Measurements from ENCODE around the gene GALNT3. TPM values are rescaled to one million over a fixed set of nuclear protein-coding genes. Genes with fewer than 3 reads are reported as not detected.

Gene GALNT3
- total and polyA plus RNA-seq, 4 experiments from 2014 or later = 0.77 to 3.0 (median 1.8) TPM

DNA sequence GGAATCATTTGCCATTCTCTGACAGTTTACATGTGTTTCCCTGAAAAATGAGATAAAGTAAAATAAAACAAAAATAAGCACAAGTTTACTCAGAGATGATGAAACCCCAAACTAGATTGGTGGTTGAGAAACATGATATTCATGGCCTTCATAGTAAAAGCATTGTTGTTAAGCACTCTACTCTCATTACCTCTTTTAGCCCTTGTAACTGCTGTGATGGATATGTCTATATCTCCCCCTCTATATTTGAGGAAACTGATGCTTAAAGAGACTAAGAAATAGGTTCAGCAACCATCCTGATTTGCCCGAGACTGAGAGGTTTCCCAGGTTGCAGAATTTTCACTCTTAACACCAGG, 33.9 kb upstream of the GALNT3 start:
- no peaks in the 10 kb centered on the region for H3K36me3 Mint-ChIP-seq
- no peak overlapping the region for H3K4me3 Mint-ChIP-seq
- ChIA-PET CTCF (ENCODE audit: partially characterized antibody) (interaction anchor here (0.7 kb wide), 1 partner anchor 16 kb away, joined by 3 read pairs; no protein-coding TSS in a partner anchor), POLR2A (ENCODE audit: partially characterized antibody) (no interaction called here)
- H3K4me1 Mint-ChIP-seq = no peaks in the 10 kb centered on the region
- intact Hi-C loops (cut with micrococcal nuclease) = no loop called here
- H3K27me3 Mint-ChIP-seq = peaks cover 4% of the 10 kb centered on the region in 2 donors
- Histone ChIP-seq H3K27me3 (ENCODE audit: insufficient read depth, low read length) (no peaks in the 10 kb centered on the region), H3K27ac (ENCODE audit: low read depth, low read length) (no peak overlapping the region), H3K9me3 (ENCODE audit: control insufficient read depth in 1 of 2, low read length in 2 of 2) (no peaks in the 10 kb centered on the region), H3K4me3 (ENCODE audit: low read length in 2 of 2) (no peak overlapping the region), H3K36me3 (ENCODE audit: insufficient read depth, low read length) (no peaks in the 10 kb centered on the region), H3K4me1 (ENCODE audit: insufficient read depth, low read length) (no peaks in the 10 kb centered on the region)
- no peaks in the 10 kb centered on the region for H3K9me3 Mint-ChIP-seq
- H3K27ac Mint-ChIP-seq = peak overlapping the region in 1 of 7 donors; percentile 11
- no peak for DNase-seq

DNA sequence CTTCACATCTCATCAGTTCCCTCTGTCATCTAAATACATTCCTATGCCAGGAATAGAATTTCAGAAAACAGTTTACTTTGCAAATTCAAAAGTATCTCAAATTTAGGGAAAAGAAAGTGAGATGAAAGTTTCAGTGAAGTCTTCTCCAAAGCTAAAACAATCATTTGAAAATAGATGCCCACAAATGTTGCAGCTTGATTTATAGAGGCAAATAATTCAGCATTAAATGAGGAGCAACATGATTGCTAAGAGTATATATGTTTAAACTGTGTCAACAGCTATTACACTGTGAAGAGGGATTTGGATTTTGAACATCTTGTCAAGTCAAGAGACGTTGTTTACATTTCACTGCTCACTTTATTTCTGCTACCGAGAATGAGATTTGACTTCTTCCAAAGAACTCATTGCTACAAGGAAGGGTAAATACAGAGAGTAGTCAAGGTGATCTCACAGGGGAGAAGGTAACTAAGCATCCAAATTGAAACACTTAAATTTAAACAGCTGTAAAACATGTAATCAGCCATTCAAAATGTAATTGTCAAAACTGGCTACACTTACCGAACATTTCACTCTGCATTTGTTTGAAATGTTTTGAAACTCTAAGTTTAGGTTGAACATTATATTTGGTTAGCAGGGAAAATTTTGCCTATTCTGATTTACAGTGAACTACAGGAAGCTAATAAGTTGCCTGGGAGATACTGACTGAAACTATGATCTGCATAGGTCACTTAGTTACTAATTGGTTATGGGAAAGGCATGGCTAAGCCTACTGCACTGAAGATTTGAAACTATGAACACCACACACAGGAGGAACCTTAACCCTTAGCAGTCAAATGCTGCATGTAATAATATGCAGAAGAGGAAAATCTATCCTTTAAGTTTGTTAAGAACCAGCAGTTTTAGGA, 33.2 kb upstream of the GALNT3 start:
- Mint-ChIP-seq H3K27ac (no peak overlapping the region), H3K36me3 (no peaks in the 10 kb centered on the region), H3K4me1 (no peaks in the 10 kb centered on the region), H3K9me3 (no peaks in the 10 kb centered on the region), H3K4me3 (no peak overlapping the region), H3K27me3 (peaks cover 4% of the 10 kb centered on the region in 2 donors)
- intact Hi-C loops (cut with micrococcal nuclease) = no loop called here
- no peaks in the 10 kb centered on the region for H3K36me3 ChIP-seq (ENCODE audit: insufficient read depth, low read length)
- H3K4me1 ChIP-seq (ENCODE audit: insufficient read depth, low read length) = no peaks in the 10 kb centered on the region
- H3K27ac ChIP-seq (ENCODE audit: low read depth, low read length) = no peak overlapping the region
- no peak for DNase-seq
- no peaks in the 10 kb centered on the region for H3K27me3 ChIP-seq (ENCODE audit: insufficient read depth, low read length)
- no peaks in the 10 kb centered on the region for H3K9me3 ChIP-seq (ENCODE audit: control insufficient read depth in 1 of 2, low read length in 2 of 2)
- H3K4me3 ChIP-seq (ENCODE audit: low read length in 2 of 2) = no peak overlapping the region
- CTCF ChIA-PET (ENCODE audit: partially characterized antibody) = no interaction called here
- POLR2A ChIA-PET (ENCODE audit: partially characterized antibody) = no interaction called here

DNA sequence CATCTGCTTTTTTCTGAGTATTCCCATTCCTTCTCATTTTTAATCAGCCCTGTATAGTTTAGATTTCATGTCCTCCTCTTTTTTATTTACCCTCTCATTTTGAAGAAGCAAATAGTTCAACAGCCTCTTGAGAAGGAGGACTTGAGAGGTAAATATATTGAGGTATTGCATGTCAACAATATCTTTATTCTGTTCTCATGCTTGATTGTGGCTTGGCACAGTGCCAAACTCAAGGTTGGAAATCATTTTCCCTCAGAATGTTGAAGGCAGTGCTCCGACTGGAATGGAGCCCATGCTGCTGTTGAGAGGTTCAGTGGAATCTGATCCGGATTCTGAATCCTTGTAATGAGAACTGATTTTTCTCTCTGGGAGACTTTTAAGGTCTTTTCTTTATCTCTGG, 31.0 kb upstream of the GALNT3 start:
- Histone ChIP-seq H3K4me3 (ENCODE audit: low read length in 2 of 2) (no peak overlapping the region), H3K27me3 (ENCODE audit: insufficient read depth, low read length) (no peaks in the 10 kb centered on the region), H3K4me1 (ENCODE audit: insufficient read depth, low read length) (no peaks in the 10 kb centered on the region), H3K9me3 (ENCODE audit: control insufficient read depth in 1 of 2, low read length in 2 of 2) (no peaks in the 10 kb centered on the region), H3K36me3 (ENCODE audit: insufficient read depth, low read length) (no peaks in the 10 kb centered on the region), H3K27ac (ENCODE audit: low read depth, low read length) (no peak overlapping the region)
- ChIA-PET CTCF (ENCODE audit: partially characterized antibody) (no interaction called here), POLR2A (ENCODE audit: partially characterized antibody) (no interaction called here)
- Mint-ChIP-seq H3K36me3 (no peaks in the 10 kb centered on the region), H3K4me1 (no peaks in the 10 kb centered on the region), H3K9me3 (no peaks in the 10 kb centered on the region), H3K4me3 (no peak overlapping the region), H3K27ac (no peak overlapping the region), H3K27me3 (peaks cover 4 to 8% of the 10 kb centered on the region in 2 donors)
- no peak for DNase-seq
- intact Hi-C loops (cut with micrococcal nuclease) = no loop called here

GRCh38 chr2:165820296-165820695, 26.2 kb upstream of the GALNT3 start:
- Histone ChIP-seq H3K36me3 (ENCODE audit: insufficient read depth, low read length) (no peaks in the 10 kb centered on the region), H3K27ac (ENCODE audit: low read depth, low read length) (no peak overlapping the region), H3K27me3 (ENCODE audit: insufficient read depth, low read length) (no peaks in the 10 kb centered on the region), H3K4me1 (ENCODE audit: insufficient read depth, low read length) (no peaks in the 10 kb centered on the region), H3K9me3 (ENCODE audit: control insufficient read depth in 1 of 2, low read length in 2 of 2) (no peaks in the 10 kb centered on the region), H3K4me3 (ENCODE audit: low read length in 2 of 2) (no peak overlapping the region)
- intact Hi-C loops (cut with micrococcal nuclease) = no loop called here
- POLR2A ChIA-PET (ENCODE audit: partially characterized antibody) = no interaction called here
- H3K9me3 Mint-ChIP-seq = peaks cover 0 to 2% (median 0%) of the 10 kb centered on the region in 8 donors
- H3K4me1 Mint-ChIP-seq = no peaks in the 10 kb centered on the region
- H3K27me3 Mint-ChIP-seq = peaks cover 4 to 8% of the 10 kb centered on the region in 2 donors
- peaks cover 0 to 6% of the 10 kb centered on the region in 2 donors for H3K36me3 Mint-ChIP-seq
- CTCF ChIA-PET (ENCODE audit: partially characterized antibody) = no interaction called here
- DNase-seq = no peak
- no peak overlapping the region for H3K27ac Mint-ChIP-seq
- no peak overlapping the region for H3K4me3 Mint-ChIP-seq

DNA sequence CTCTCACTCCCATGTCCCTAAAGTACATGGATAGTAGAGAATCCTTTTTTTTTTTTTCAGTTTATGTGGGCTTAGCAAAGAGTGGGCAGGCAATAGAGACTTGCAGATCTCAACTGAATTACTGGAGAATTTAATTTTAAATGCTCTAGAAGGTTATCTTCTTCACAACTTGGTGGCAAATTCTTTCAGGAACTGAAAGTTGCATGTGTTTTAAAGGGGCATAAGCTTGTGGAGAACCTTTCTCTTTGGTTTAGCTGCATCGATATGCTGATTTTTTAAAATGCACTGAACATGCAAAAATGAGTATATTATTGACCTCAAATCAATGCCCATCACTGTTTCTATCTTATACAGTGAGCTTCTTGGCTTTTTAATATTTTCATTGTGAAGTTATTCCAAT, 24.9 kb upstream of the GALNT3 start:
- ChIA-PET CTCF (ENCODE audit: partially characterized antibody) (no interaction called here), POLR2A (ENCODE audit: partially characterized antibody) (no interaction called here)
- no peaks in the 10 kb centered on the region for H3K4me1 ChIP-seq (ENCODE audit: insufficient read depth, low read length)
- no peaks in the 10 kb centered on the region for H3K9me3 ChIP-seq (ENCODE audit: control insufficient read depth in 1 of 2, low read length in 2 of 2)
- Mint-ChIP-seq H3K36me3 (peaks cover 0 to 6% of the 10 kb centered on the region in 2 donors), H3K27ac (no peak overlapping the region), H3K27me3 (peaks cover 4 to 6% of the 10 kb centered on the region in 2 donors), H3K9me3 (peaks cover 0 to 2% (median 0%) of the 10 kb centered on the region in 8 donors), H3K4me1 (no peaks in the 10 kb centered on the region), H3K4me3 (no peak overlapping the region)
- DNase-seq = no peak
- H3K27ac ChIP-seq (ENCODE audit: low read depth, low read length) = no peak overlapping the region
- intact Hi-C loops (cut with micrococcal nuclease) = no loop called here
- H3K27me3 ChIP-seq (ENCODE audit: insufficient read depth, low read length) = no peaks in the 10 kb centered on the region
- no peak overlapping the region for H3K4me3 ChIP-seq (ENCODE audit: low read length in 2 of 2)
- no peaks in the 10 kb centered on the region for H3K36me3 ChIP-seq (ENCODE audit: insufficient read depth, low read length)

- no peak overlapping the region for H3K27ac Mint-ChIP-seq
- Histone ChIP-seq H3K27me3 (ENCODE audit: insufficient read depth, low read length) (no peaks in the 10 kb centered on the region), H3K27ac (ENCODE audit: low read depth, low read length) (no peak overlapping the region), H3K36me3 (ENCODE audit: insufficient read depth, low read length) (no peaks in the 10 kb centered on the region), H3K4me3 (ENCODE audit: low read length in 2 of 2) (no peak overlapping the region), H3K4me1 (ENCODE audit: insufficient read depth, low read length) (no peaks in the 10 kb centered on the region), H3K9me3 (ENCODE audit: control insufficient read depth in 1 of 2, low read length in 2 of 2) (no peaks in the 10 kb centered on the region)
- peaks cover 0 to 2% (median 0%) of the 10 kb centered on the region in 8 donors for H3K9me3 Mint-ChIP-seq
- intact Hi-C loops (cut with micrococcal nuclease) = no loop called here
- no peaks in the 10 kb centered on the region for H3K27me3 Mint-ChIP-seq
- DNase-seq = no peak
- H3K4me3 Mint-ChIP-seq = no peak overlapping the region
- H3K36me3 Mint-ChIP-seq = peaks cover 0 to 6% of the 10 kb centered on the region in 2 donors
- POLR2A ChIA-PET (ENCODE audit: partially characterized antibody) = no interaction called here
- H3K4me1 Mint-ChIP-seq = no peaks in the 10 kb centered on the region
- CTCF ChIA-PET (ENCODE audit: partially characterized antibody) = no interaction called here
Observed at GRCh38 chr2:165815299-165816141, 21.5 kb upstream of the GALNT3 start.

DNA sequence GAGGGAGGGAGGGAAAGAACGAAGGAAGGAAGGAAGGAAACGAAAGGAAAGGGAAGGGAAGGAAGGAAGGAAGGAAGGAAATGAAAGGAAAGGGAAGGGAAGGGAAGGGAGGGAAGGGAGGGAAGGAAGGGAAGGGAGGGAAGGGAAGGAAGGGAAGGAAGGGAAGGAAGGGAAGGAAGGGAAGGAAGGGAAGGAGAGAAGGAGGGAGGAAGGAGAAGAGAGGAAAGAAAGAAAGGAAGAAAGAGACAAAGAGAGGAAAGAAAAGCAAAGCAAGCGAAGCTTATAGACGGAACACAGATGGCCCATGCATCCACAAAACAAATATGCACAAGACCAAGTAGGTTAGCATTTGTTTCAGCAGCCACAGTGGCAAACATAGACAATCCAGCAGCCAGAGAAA, 20.4 kb upstream of the GALNT3 start:
- no peak overlapping the region for H3K4me3 Mint-ChIP-seq
- Histone ChIP-seq H3K9me3 (ENCODE audit: control insufficient read depth in 1 of 2, low read length in 2 of 2) (no peaks in the 10 kb centered on the region), H3K27me3 (ENCODE audit: insufficient read depth, low read length) (no peaks in the 10 kb centered on the region), H3K4me1 (ENCODE audit: insufficient read depth, low read length) (no peaks in the 10 kb centered on the region), H3K36me3 (ENCODE audit: insufficient read depth, low read length) (no peaks in the 10 kb centered on the region), H3K27ac (ENCODE audit: low read depth, low read length) (no peak overlapping the region), H3K4me3 (ENCODE audit: low read length in 2 of 2) (no peak overlapping the region)
- CTCF ChIA-PET (ENCODE audit: partially characterized antibody) = no interaction called here
- POLR2A ChIA-PET (ENCODE audit: partially characterized antibody) = no interaction called here
- intact Hi-C loops (cut with micrococcal nuclease) = no loop called here
- H3K9me3 Mint-ChIP-seq = peaks cover 0 to 2% (median 0%) of the 10 kb centered on the region in 8 donors
- no peak for DNase-seq
- no peak overlapping the region for H3K27ac Mint-ChIP-seq
- H3K27me3 Mint-ChIP-seq = no peaks in the 10 kb centered on the region
- H3K4me1 Mint-ChIP-seq = no peaks in the 10 kb centered on the region
- peaks cover 0 to 6% of the 10 kb centered on the region in 2 donors for H3K36me3 Mint-ChIP-seq
